ENCODE results near the gene RPH3AL. TPM values are rescaled to one million over a fixed set of nuclear protein-coding genes. Genes with fewer than 3 reads are reported as not detected.

The RPH3AL gene
- total RNA-seq, 1 donor from 2014 or later, result 24.3 TPM

- no peak for DNase-seq (ENCODE audit: low read depth)
Observed at GRCh38 chr17:353838-354234, 1.2 kb upstream of the RPH3AL start.

DNA sequence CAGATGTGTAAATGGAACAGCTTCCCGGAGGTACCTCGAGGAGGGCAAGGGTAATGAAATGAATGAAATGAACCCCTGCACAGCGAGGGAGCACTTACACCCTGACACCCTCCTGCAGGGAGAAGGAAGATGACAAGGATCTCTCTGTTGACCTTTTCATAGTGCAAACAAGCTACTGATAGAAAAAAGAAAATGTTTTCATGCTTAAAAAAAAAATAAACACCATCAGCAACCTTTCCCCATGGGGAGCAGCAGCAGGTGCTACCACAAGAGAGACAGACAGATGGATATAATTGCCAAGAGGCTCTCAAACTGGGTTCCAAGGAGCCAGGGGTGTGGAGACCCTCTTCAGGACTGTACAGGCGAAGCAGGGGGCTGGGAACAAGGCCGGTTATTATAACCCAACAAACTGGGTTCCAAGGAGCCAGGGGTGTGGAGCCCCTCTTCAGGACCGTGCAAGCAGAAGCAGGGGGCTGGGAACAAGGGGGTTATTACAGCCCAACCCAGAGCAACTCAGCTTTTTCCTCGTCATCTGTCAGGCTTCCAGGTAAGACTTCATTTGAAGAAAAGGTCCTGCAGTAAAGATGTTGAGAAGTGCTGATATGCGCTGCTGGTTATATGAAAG lies 718 bp upstream of the RPH3AL start:
- no peak for DNase-seq (ENCODE audit: low read depth)

GRCh38 chr17:351875-352420 lies 659 bp downstream of the RPH3AL start:
- no peak for DNase-seq (ENCODE audit: low read depth)

- DNase-seq (ENCODE audit: low read depth), result no peak
Observed at GRCh38 chr17:351449-351738, 1.2 kb downstream of the RPH3AL start.

GRCh38 chr17:350706-351448 lies 1.7 kb downstream of the RPH3AL start:
- DNase-seq (ENCODE audit: low read depth), result peak; percentile 91

GRCh38 chr17:349666-350065 lies 2.9 kb downstream of the RPH3AL start:
- no peak for DNase-seq (ENCODE audit: low read depth)

GRCh38 chr17:348692-349425 lies 3.7 kb downstream of the RPH3AL start:
- DNase-seq (ENCODE audit: low read depth), result no peak

DNA sequence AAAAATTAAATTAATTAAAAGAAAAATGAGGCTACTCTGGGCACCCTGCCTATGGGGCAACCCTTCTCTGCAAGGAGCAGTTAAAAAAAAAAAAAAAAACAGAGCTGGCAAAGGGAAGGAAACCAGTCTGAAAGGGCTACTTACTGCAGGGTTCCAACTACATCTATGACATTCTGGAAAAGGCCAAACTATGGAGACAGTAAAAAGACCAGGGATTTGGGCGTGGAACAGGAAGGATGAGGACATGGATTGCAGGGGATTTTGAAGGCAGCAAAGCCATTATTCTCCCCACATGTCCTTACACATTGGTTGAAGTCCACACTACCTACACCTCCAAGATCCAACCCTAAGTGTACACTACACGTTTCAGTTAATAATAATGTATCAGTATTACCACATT lies 4.6 kb downstream of the RPH3AL start:
- DNase-seq (ENCODE audit: low read depth), result no peak

DNA sequence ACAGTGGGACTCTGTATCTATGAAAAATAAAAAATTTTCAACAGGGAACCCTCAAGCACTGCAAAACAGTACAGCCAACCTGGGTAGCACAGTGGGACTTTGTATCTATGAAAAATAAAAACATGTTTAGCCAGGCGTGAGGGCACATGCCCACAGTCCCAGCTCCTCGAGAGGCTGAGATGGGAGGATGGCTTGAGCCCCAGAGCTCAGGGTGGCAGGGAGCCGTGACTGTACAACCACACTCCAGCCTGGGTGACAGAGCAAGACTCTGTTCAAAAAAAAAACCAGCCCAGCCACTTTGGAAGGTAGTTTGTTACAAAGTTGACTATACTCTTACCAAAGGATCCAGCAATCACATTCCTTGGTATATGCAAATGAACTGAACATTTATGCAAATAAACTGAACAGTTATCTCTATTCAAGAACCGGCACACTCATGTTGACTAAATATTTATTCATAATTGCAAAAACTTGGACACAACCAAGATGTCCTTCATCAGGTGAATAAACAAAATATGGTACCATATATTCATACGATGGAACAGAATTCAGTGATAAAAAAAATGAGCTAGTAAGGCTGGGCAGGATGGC lies 5.2 kb downstream of the RPH3AL start:
- no peak for DNase-seq (ENCODE audit: low read depth)

DNA sequence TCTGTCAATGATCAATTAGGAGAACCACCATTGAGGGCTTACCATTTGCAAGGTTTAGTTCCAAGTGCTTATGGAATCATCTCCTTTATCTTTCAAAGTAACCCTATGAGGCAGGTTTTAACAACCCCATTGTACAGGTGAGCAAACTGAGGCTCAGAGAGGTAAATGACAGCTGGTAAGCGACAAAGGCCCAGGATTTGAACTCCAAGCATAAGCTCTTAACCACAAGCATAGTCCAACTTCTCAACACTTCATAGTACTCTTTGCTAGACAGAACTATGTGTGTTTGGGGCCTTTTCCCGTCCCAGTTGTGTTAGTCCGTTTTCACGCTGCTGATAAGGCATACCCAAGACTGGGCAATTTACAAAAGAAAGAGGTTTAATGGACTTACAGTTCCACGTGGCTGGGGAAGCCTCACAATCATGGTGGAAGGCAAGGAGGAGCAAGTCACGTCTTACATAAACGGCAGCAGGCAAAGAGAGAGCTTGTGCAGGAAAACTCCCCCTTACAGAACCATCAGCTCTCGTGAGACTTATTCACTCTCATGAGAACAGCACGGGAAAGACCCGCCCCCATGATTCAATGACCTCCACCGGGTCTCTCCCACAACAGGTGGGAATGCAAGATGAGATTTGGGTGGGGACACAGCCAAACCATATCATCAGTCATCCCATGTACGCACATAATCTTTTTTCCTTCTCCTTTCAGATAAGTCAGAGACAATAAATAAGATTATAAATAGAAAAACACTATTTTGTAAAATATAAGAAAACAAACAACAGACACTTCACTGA lies 6.4 kb downstream of the RPH3AL start:
- peak; percentile 76 for DNase-seq (ENCODE audit: low read depth)

DNA sequence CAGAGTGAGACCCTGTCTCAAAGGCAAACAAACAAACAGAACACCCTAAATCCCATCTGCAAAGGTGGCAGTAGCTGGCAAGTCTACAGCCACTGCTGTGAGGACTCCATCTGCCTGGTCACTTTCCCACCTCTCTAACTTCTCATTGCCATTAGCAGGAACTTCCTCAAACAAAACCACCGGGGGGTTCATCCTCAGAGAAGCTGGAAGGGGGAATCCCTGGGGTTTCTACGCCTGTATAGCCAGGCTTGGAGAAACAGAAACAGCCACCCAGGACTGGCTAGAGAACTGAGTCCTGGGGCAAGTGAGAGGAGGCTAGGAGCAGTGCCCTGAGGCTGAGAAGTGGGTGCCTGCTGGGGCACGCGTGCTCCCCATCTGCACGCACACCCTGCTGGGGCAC lies 7.3 kb downstream of the RPH3AL start:
- DNase-seq (ENCODE audit: low read depth), result no peak

DNA sequence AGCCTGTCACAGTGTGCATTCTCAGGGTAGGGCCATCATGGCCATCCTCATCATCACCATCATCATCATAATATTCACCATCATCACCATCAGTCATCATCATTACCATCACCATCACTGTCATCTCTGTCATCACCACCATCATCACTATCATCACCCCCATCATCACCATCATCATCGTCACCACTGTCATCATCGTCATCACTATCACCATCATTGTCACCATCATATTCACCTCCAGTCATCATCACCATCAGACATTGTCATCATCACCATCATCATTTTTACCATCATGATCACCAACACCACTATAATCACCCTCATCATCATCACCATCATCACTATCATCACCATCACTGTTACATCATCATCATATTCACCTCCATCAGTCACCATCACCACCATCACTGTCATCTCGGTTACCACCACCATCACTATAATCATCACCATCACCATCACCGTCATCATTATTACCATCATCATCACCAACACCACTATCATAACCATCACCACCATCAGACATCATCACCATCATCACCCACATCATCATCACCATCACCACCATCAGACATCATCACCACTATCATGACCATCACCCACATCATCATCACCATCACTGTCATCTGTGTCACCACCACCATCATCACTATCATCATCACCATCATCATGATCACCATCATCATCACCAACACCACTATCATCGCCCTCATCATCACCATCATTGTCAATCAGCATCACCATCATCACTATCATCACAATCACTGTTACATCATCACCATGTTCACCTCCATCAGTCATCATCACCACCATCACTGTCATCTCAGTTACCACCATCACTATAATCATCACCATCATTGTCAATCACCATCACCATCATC lies 8.5 kb downstream of the RPH3AL start:
- DNase-seq (ENCODE audit: low read depth), result no peak

DNA sequence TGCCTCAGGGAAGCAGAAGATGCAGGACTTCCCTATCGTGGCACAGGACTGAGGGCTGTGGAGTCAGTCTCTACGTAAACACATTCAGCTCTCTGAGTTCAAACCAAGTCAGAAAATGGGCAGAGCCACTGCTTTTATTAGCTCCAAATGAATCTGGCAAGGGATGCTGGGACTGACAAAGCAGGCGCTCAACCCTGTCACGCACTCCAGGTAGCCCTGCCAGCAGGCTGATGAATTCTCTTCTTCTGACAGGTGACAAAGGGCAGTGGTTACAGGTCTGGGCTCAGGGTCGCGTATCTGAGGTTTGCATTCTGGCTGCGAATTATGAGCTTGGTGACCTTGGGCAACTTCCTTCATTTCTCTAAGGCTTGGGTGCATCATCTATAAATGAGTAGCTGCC lies 9.4 kb downstream of the RPH3AL start:
- no peak for DNase-seq (ENCODE audit: low read depth)

GRCh38 chr17:340074-340473 lies 12.5 kb downstream of the RPH3AL start:
- no peak for DNase-seq (ENCODE audit: low read depth)

- no peak for DNase-seq (ENCODE audit: low read depth)
Observed at GRCh38 chr17:339193-340061, 13.2 kb downstream of the RPH3AL start.

DNA sequence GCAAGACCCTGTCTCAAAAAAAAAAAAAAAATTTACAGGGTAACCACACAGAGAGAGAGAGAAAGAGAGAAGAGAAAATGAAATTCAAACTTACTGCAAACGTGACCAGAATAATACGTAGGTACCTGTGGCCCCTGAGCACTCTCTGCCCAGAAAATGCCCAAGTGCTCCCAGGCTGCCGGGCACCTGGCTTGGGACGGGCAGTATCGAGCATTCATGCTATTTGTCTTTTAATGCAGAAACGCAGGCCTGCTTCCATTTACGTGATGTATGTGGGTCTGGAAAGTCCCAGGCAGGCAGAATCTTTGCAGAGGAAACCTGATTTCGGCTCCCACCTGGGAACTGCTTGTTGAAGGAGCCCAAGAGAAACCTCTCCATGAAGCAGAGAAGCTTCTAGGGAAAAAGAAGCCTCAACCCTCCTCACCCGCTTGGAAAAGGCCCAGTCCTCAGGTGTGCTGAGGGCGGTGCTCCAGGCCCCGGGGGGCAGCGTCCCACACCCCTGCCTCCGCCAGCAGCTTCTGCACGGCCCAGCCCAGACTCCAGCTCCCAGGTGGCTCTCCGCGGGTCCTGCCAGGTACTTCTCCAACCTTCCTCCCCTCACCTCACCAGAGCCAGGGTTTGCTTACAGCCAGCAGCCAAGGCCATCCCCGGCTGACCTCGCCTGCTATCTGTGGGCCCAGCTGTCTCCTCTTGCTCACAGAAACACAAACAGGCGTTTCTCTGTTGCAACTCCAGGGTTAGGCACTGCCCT lies 14.0 kb downstream of the RPH3AL start:
- DNase-seq (ENCODE audit: low read depth), result peak; percentile 84

- DNase-seq (ENCODE audit: low read depth), result no peak
Observed at GRCh38 chr17:337866-338265, 14.7 kb downstream of the RPH3AL start.

DNA sequence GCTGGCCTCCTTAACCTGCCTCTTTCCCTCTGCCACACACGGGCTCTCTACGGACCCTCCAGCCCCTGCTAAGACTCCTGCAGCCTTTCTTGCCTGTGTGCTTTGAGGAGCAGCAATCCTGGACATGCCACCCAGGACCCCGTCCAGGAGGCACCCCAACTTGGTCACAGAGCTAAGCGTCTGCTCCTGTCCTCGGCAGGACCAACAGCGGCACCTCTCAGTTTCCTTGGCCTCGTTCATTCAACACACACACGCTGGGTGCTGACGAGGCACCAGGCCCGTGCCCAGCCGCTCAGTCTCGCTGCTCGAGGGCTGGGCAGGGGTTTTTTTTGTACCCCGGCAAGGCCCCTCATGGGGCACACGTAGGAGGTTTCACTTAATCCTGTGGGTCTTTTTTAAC lies 15.2 kb downstream of the RPH3AL start:
- no peak for DNase-seq (ENCODE audit: low read depth)
